GM12878 (cell line): ENCODE data around the gene GALNT17.

ENCODE experiments used
- CEBPZ ChIP-seq: fragments of 150-350 bp; IDR thresholded peaks from 2 replicates; pipeline ENCODE4 v1.6.1; 2016; ENCODE audit warnings: low read depth, low read length
- CTCF ChIP-seq, 3 experiments: IDR thresholded peaks in 2 of 3; conservative IDR thresholded peaks in 1 of 3; 2 replicates each; pipeline ENCODE4 v1.5.1; 2011; ENCODE audit warnings: low read depth in 3 of 3, low read length in 3 of 3, mild to moderate bottlenecking in 3 of 3, control low read depth in 2 of 3, moderate library complexity in 2 of 3, inconsistent platforms in 1 of 3, mixed read lengths in 1 of 3; ENCODE audit not compliant: control insufficient read depth in 2 of 3, insufficient read depth in 1 of 3; ENCODE audit errors: extremely low read depth in 1 of 3
- EZH2 ChIP-seq: IDR thresholded peaks from 2 replicates; pipeline ENCODE4 v1.6.1; 2012; ENCODE audit warnings: low read depth, mild to moderate bottlenecking, control low read depth, inconsistent platforms, low read length, borderline replicate concordance; ENCODE audit not compliant: control insufficient read depth
- HDGF ChIP-seq: fragments of 450-650 bp; IDR thresholded peaks from 2 replicates; pipeline ENCODE4 v1.6.1; 2016; ENCODE audit warnings: antibody characterized with exemption
- KDM1A ChIP-seq: fragments of 200-600 bp; sonication (generic); IDR thresholded peaks from 2 replicates; pipeline ENCODE4 v1.6.1; 2016; ENCODE audit warnings: borderline replicate concordance
- MTA2 ChIP-seq: fragments of 450-650 bp; IDR thresholded peaks from 2 replicates; pipeline ENCODE4 v1.6.1; 2016; ENCODE audit warnings: low read depth, mild to moderate bottlenecking, moderate library complexity
- MXI1 ChIP-seq: fragments of 150-350 bp; IDR thresholded peaks from 2 replicates; pipeline ENCODE4 v1.6.1; 2011; ENCODE audit warnings: low read depth, mild to moderate bottlenecking, inconsistent platforms, low read length, improper control_type of control experiment
- POLR2A ChIP-seq: IDR thresholded peaks from 2 replicates; pipeline ENCODE4 v1.6.1; 2011; ENCODE audit warnings: low read depth, mild to moderate bottlenecking, low read length
- REST ChIP-seq: IDR thresholded peaks from 2 replicates; pipeline ENCODE4 v1.6.1; 2012; ENCODE audit warnings: mild to moderate bottlenecking, low read depth, low read length
- SIN3A ChIP-seq: IDR thresholded peaks from 2 replicates; pipeline ENCODE4 v1.6.1; 2012; ENCODE audit warnings: low read depth, low read length, improper control_type of control experiment
- YY1 ChIP-seq: IDR thresholded peaks from 2 replicates; pipeline ENCODE4 v1.6.1; 2011; ENCODE audit warnings: low read depth, mild to moderate bottlenecking, low read length
- ZNF274 ChIP-seq: IDR thresholded peaks from one replicate; pipeline ENCODE4 v1.8.0; 2011; ENCODE audit not compliant: insufficient read length, insufficient read depth

GRCh38 chr7:71645836-71646235 lies 513.9 kb downstream of the GALNT17 start:
- TF ChIP-seq POLR2A (no peak), KDM1A (no peak), CTCF (IDR thresholded peaks at IDR 0.05 in 2 of 3, conservative IDR thresholded peaks at IDR 0.05 in 1 of 3; ENCODE audit: control insufficient read depth in 2 of 3, extremely low read depth in 1 of 3, insufficient read depth in 1 of 3, low read depth in 3 of 3, low read length in 3 of 3) (no peak), EZH2 (no peak), REST (no peak), ZNF274 (no peak), MXI1 (no peak), HDGF (no peak), SIN3A (no peak), MTA2 (no peak), CEBPZ (no peak), YY1 (no peak)
